GM06990 (cell line): ENCODE data around the gene SYT9.

Source experiments
- DNase-seq: peaks from one replicate; pipeline ENCODE4 v3.0.0-alpha.2; 2011; ENCODE audit not compliant: insufficient read length; ENCODE audit errors: extremely low read depth
- H3K27me3 ChIP-seq: replicated peaks from 2 replicates; pipeline ENCODE4 v1.6.0; 2011; ENCODE audit warnings: low read length; ENCODE audit not compliant: control insufficient read depth, insufficient read depth
- H3K36me3 ChIP-seq: 2 replicates; pipeline ENCODE4 v1.5.1; 2011; ENCODE audit warnings: low read length; ENCODE audit not compliant: control insufficient read depth, insufficient read depth
- H3K4me3 ChIP-seq: replicated peaks from 2 replicates; pipeline ENCODE4 v1.5.1; 2011; ENCODE audit warnings: low read depth, mild to moderate bottlenecking, control low read depth, low read length
- CTCF ChIP-seq: IDR thresholded peaks from 2 replicates; pipeline ENCODE4 v1.5.1; 2011; ENCODE audit warnings: low read length, control low read depth, mild to moderate bottlenecking, inconsistent platforms; ENCODE audit not compliant: insufficient read depth, poor library complexity, severe bottlenecking

Gene SYT9

GRCh38 chr11:7449211-7449840 is 197.6 kb downstream of the SYT9 start:
- H3K27me3 ChIP-seq: no peaks in the 10 kb centered on the region

DNA sequence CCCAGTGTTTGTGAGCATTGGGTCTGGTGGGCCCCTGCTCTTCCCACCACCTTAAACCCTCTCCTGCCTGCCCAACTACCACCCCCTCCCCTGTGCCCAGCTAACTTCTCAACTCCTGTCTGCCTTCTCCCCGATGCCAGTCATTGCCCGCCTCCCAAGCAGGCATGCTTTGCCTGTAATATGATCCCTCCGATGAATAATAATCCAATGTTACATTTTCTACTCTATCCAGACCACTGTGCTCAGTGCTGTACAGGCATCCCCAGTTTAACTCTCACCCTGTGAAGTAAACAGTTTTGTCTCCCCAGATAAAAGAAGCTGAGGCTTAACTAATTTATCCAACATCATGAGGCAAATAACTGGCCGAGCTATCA is 198.1 kb downstream of the SYT9 start:
- Histone ChIP-seq H3K4me3 (no peak overlapping the region), H3K27me3 (no peaks in the 10 kb centered on the region), H3K36me3 (no peaks in the 10 kb centered on the region; the same call in 1 of the 2 replicates)
- TF ChIP-seq CTCF: no peak
- no peak for DNase-seq

More at GRCh38 chr11:7449211-7449840, 197.6 kb downstream of the SYT9 start:
- no peak for TF ChIP-seq CTCF
- Histone ChIP-seq H3K4me3 (no peak overlapping the region), H3K36me3 (no peaks in the 10 kb centered on the region; the same call in 1 of the 2 replicates)
- DNase-seq: no peak

DNA sequence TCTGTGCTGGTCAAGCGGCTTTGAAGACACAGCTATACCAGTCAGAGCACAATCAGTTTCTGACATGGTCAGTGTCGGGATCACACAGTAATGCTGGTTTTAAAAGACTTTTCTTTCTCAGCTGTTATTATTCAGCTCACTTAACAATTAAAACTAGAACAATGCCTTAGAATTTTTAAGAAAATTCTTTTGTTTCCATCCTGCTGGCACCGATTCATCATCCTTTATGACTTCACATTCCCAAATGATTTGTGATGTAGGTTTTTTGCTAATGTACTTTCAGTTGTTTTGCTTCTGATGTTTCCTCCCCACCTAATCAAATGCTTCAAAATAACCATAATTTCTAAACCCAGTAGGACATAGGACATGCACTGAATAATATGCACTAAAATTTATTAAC is 199.1 kb downstream of the SYT9 start:
- Histone ChIP-seq H3K27me3 (no peaks in the 10 kb centered on the region), H3K4me3 (no peak overlapping the region), H3K36me3 (no peaks in the 10 kb centered on the region; the same call in 1 of the 2 replicates)
- DNase-seq: no peak
- TF ChIP-seq CTCF: no peak

DNA sequence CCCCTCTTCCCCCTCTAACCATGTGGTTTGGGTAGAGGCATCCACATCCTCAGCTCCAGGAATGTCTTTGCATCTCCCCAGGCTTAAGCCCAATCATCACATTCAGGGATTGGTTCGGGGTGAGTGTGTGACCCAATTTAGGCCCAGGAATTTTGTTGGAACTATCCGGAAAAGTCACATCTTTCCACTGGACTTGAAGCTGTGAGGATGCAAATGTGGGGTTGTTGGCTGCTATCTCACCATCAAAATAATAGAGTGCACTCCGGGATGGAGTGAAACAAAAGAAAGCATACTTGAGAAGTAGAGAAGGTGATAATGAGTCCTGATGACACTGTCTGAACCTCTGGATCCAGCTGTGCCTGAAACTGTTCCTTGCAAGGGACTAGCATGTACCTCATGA is 199.8 kb downstream of the SYT9 start:
- no peak for TF ChIP-seq CTCF
- no peaks in the 10 kb centered on the region; the same call in 1 of the 2 replicates for H3K36me3 ChIP-seq
- H3K27me3 ChIP-seq: no peaks in the 10 kb centered on the region
- DNase-seq: no peak
- no peak overlapping the region for H3K4me3 ChIP-seq

DNA sequence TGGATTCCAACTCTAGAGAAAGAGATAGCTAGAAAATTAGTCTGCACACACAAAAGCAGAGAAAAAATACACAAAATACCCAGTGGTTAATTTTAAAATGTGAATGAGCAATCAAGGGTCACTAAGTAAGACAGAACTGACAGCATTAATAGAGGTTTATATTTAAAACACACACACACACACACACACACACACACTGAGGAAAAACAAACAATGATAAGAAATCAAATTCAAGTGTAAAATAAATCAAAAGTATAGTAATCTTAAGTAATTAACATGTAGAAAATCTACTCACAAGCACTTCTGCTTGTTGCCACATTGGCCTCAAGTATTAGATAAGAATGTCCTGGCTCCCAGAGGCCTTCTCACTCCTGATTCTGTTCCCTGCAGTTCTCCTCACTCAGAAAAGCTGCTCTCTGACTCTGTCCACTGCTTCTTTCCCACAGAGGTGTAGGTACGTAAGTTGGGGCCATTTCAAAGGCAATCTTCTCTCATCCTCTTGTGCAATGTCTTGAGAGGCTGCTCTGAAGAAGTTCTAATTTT is 200.3 kb downstream of the SYT9 start:
- no peak for DNase-seq
- Histone ChIP-seq H3K4me3 (no peak overlapping the region), H3K27me3 (no peaks in the 10 kb centered on the region), H3K36me3 (no peaks in the 10 kb centered on the region; the same call in 1 of the 2 replicates)
- TF ChIP-seq CTCF: no peak

- no peak for DNase-seq
- no peak for TF ChIP-seq CTCF
- H3K27me3 ChIP-seq: no peaks in the 10 kb centered on the region
- no peaks in the 10 kb centered on the region; the same call in 1 of the 2 replicates for H3K36me3 ChIP-seq
- no peak overlapping the region for H3K4me3 ChIP-seq
Measured at GRCh38 chr11:7454854-7455253, 203.2 kb downstream of the SYT9 start.
